T47D (cell line): ENCODE data around the gene EXOC3L1.

Source experiments
- DNase-seq, 2 experiments: peaks; one replicate each; pipeline versions ENCODE4 v3.0.0 to v3.0.0-alpha.2; 2011 to 2012; ENCODE audit warnings: low read depth in 1 of 2, low spot score in 1 of 2
- JUND ChIP-seq: IDR thresholded peaks from 2 replicates; pipeline ENCODE4 v1.6.1; 2012; ENCODE audit warnings: low read depth
- in situ Hi-C: cut with HindIII; loops from 2 replicates; pipeline ENCODE4 v1.10.0; 2016; ENCODE audit warnings: low sequenced_read_pairs, low pct_unique_long_range_greater_than_20kb

The EXOC3L1 gene

DNA sequence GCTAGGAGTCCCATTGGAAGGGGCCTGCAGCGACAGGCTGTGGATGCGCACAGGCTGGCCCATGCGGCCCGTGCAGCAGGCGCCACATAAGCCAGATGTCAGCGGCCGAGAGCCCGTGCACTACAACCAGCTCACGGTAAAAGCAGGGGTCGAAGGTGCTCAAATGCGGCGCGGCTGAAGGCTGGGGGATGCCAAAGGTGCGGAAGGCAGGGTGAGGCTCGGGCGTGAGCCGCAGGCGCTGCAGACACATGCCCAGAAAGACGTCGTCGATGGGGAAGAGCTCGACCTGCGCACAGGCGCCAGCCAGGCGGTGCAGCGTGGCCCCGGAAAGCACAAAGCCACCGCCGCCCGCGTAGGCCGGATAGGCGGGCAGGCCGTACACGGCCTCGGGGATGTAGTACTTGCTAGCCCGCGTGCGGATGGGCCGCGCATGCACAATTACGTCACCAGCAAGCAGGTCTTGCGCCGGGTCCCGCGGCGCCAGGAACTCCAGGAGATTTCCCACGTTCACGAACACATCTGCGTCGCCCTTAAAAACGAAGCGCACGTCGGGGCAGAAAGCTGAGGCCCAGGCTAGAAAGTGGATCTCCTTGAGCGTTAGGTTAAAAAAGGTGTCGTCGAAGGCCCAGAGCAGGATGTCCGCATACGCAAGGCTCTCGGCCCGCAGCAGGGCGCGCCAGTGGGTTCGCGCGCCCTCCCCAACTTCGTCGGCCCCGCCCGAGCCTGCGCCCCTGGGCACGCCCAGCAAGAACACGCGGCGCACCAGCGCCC lies 40.5 kb downstream of the EXOC3L1 start:
- in situ Hi-C loops, result no loop called here
- DNase-seq, result no peak
- TF ChIP-seq JUND, result no peak

- no peak for TF ChIP-seq JUND
- in situ Hi-C loops, result no loop called here
- no peak for DNase-seq
Measured at GRCh38 chr16:67148656-67149275, 41.2 kb downstream of the EXOC3L1 start.

DNA sequence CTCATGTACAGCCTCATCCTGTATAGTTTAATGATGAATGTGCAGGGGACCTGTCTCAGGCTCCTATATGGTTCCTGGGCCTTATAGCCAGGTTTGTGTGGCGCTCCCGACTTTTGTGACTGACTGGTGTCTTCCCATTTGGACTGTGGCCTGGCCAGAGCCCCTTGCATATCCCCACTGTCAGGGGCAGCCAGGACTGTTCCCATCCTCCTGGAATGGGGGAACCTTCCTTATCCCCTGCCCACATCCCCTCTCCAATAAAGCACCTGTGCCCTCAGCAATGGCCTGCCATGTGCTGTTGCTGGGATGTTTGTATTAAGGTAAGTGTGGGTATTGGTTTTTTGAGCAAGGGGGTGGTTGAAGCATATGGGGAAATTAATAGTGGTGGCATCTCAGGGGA lies 41.7 kb downstream of the EXOC3L1 start:
- in situ Hi-C loops, result no loop called here
- TF ChIP-seq JUND, result no peak
- DNase-seq, result no peak

GRCh38 chr16:67147437-67148140 lies 42.3 kb downstream of the EXOC3L1 start:
- in situ Hi-C loops, result no loop called here
- TF ChIP-seq JUND, result no peak
- DNase-seq, result no peak

DNA sequence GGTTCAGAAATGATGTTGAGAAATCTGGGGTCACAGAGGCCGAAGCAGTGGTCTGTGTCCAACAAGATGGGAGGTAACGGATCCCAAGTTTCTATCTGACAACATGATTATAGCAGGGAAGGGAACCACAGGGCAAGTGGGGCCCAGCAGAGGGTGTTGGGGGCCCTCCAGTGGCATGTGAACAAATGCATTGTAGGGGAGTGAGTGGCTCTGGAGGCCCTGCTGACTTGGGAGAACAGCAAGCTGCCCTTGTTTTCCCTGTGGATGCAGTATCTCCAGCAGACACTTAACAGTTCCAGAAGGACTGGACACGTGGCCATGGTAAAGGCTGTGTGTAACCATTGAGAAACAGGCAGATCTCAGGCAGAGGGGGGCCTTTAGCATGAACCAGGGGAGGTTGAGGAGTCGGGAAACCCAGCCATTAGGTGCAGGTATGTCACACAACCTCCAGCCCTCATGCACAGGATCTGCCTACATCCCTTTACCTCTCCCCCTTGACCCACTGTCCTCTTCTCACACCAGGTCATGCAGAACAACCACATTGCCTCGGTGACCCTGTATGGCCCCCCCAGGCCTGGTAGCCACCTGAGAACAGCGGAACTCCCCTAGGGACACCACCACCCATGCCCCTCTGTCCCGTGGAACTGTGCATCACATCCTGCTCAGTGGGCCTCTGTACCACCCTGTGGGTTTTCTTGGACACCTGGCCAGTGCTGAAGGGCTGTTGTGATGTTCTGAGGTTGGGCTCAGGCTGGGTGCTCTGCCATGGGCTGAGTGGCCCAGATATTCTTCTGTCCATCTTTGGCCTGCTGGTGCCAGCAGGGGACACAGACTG lies 43.2 kb downstream of the EXOC3L1 start:
- DNase-seq, result no peak
- in situ Hi-C loops, result no loop called here
- TF ChIP-seq JUND, result no peak

GRCh38 chr16:67145746-67146145 lies 44.2 kb downstream of the EXOC3L1 start:
- in situ Hi-C loops, result no loop called here
- TF ChIP-seq JUND, result no peak
- DNase-seq, result no peak

- in situ Hi-C loops, result no loop called here
- no peak for TF ChIP-seq JUND
- DNase-seq, result no peak
Measured at GRCh38 chr16:67144943-67145342, 45.0 kb downstream of the EXOC3L1 start.

- TF ChIP-seq JUND, result no peak
- in situ Hi-C loops, result no loop called here
- DNase-seq, result no peak
Measured at GRCh38 chr16:67142342-67142741, 47.6 kb downstream of the EXOC3L1 start.

DNA sequence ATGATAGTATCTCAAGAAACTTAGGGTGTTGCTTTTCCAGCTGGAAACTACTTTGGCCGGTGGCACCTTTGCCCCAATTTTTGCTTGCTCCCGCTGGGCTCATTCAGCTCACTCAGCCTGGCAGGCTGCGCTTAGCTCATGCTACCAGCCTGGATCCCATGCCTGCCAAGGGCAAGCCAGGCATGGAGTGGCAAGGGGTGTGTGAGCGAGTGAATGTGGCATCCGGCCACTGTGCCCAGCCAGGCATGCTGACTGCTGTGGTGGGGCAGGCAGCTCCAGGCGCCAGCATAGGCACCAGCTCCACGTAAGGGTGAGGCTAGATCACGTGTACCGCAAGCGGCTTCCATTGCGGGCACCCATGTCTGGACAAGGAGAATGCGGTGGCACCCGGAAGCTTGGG lies 48.5 kb downstream of the EXOC3L1 start:
- DNase-seq, result no peak
- in situ Hi-C loops, result no loop called here
- TF ChIP-seq JUND, result no peak

DNA sequence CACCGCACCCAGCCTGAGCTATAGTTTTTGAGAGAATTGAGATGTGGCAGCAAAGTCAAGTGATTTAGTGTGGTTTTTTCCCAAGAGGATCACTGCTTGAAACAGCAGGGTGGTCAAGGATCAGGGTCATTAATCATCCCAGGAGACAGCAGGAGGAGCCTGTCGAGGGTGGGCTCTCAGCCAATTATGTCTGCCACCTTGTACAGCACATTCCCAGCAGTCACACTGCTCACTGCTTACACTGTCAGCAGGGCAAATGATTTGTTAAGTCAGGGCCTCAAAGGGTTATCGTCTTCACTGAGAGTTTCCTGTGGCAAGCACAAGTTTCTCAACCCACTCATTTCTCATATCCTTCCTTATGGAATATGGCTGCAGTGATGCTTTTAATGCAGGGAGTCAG lies 52.3 kb downstream of the EXOC3L1 start:
- DNase-seq, result no peak
- in situ Hi-C loops, result no loop called here
- TF ChIP-seq JUND, result no peak
